GM18520 (cell line): ENCODE results near the gene SRCAP.

ENCODE experiments used
- ATAC-seq: cut with Tn5 transposase; IDR thresholded peaks from one replicate; pipeline ENCODE4 v1.9.1; 2021; ENCODE audit not compliant: unreplicated experiment

SRCAP gene

DNA sequence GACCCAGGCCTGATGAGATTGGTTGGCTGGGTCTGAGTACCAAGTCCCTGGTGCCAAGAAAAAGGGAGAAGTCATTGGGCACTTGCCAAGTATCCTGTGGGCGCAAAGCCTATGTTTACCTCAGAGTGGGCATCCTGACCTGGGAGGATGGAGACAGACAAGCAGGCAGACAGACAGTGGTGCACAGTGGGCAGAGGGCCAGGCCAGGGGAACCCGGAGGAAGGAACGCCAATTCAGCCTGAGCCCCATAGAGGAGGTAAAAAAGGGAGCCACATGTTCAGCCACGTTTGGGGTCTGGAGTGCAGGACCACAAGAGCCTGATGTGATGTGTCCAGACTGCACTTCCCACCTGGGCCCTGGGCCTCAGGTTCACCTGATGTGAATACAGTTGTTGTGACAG is 54.6 kb downstream of the SRCAP start:
- no peak for ATAC-seq

GRCh38 chr16:30755955-30756780 is 57.2 kb downstream of the SRCAP start:
- no peak for ATAC-seq

DNA sequence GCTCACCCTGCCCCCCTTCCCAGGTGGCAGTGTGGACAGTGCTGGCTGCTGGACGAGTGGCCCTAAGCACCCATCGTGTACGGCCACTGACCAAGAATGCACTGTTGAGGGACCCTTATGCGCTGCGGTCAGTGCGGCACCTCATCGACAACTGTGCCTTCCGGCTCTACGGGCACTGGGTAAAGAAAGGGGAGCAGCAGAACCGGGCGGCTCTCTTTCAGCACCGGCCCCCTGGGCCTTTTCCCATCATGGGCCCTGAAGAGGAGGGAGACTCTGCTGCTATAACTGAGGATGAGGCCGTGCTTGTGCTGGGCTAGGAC is 57.8 kb downstream of the SRCAP start:
- ATAC-seq: no peak

DNA sequence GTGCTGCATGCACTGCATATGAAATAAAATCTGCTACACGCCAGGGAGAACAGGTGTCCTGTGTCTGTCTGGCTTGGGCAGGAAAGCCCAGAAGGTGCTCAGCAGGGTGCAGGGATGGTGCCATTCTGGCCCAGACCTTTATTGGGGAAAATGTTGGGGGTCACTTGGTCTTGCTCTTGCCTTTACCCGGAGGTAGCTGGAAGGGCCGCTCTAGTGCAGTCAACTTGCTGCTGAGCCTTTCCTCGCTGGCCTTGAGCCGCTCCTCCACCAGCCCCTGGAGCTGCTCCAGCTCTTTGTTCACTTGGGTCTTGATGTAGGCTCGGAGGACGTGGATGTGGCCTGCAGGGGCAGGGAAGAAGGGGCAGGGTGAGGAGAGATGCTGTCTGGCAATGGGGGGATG is 58.3 kb downstream of the SRCAP start:
- ATAC-seq: no peak

DNA sequence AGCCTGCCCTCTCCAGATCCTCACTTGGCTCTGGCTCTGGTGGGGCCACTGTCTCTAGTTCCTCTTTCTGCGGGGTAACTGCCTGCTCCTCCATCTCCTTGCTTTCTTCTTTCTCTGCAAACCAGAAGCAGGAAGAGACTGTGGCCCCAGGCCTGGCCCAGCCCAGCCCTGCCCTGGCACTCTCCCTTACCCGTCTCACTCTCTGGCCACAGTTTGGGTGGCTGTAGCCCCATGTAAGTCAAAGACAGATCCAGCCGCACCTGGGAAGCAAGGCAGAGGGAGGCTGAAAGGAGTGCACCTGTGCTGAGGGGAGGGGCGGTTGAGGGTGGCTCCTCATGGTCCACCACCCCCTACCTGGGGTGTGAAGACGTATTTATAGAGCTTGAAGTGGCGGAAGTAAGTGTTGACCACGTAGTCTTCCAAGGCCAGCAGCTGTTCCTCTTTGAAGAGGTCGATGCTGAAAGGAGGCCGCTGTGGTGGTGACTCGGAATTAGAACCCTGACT is 60.1 kb downstream of the SRCAP start:
- ATAC-seq: no peak

DNA sequence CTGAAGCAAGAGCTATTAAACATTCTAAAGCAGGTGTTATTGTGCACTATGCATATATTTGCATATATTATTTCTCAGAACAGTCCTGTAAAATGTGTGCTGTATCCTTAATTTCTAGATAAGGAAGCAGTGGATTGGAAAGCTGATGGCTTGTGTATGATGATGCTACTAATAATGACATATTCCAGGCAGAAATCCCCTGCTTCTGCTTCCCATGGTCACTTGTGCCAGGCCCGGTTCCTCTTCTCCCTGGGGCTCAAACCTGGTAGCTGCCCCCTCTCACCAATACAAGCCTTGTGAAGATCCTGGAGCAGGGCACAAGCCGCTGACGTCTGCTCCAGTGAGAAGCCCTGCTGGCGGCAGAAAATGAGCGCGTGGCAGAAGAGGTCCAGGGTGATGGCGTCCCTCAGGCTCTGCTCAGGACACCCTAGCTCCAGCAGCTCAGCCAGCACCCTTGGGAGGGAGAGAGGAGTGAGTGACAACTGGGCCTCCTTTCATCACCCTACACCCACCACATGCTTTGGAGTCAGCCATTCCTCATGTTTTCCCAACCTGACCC is 61.1 kb downstream of the SRCAP start:
- no peak for ATAC-seq

DNA sequence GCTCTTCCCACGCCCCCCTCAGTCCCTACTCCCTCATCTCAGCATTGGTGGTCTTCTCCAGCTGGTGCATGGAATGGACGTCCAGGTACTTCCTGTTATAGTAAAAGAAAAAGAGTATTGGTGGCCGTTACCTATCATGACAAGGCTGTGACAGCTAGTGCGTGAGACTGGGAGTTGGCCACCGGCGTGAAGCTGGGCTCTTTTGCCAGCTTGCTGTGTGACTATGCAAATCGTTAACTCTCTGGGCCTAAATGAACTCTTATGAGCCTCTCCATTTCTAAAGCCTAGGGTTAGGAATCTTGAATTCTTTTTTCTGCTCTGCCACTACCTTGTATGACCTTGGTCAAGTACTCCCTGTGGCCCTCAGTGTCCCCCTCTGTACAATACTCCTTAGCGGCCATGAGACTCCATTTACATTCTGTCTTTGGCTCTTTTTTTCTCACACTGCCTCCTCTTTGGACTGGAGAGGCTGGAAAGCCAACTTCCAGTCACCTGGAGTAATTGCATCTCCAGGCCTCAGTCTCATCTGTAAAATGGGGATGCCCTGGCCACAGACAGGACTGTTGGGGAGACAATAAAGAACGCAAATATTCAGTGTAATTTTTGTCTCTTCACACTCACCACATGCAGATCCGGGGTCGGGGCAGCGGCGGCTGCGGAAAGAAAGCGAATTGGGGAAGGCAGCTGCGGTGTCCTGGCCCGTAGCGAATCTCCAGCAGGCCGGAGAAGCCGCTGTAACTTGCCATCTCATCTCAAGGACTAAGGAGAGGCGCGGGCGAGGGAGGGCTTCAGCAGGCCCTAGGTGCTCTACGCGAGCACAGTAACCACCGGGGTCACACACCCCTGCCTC is 61.8 kb downstream of the SRCAP start:
- no peak for ATAC-seq

GRCh38 chr16:30761427-30761927 is 62.5 kb downstream of the SRCAP start:
- peak; percentile 10 for ATAC-seq

GRCh38 chr16:30761928-30762902 is 63.2 kb downstream of the SRCAP start, which contains the start of the genes CFAP119 and RNF40:
Gene CFAP119 (minus strand): TSS chr16:30762062. CDS start chr16:30761748, 314 bp downstream.
Gene RNF40 (plus strand): TSS chr16:30762322. CDS start chr16:30762546, 224 bp downstream.
- ATAC-seq: peak; percentile 96

DNA sequence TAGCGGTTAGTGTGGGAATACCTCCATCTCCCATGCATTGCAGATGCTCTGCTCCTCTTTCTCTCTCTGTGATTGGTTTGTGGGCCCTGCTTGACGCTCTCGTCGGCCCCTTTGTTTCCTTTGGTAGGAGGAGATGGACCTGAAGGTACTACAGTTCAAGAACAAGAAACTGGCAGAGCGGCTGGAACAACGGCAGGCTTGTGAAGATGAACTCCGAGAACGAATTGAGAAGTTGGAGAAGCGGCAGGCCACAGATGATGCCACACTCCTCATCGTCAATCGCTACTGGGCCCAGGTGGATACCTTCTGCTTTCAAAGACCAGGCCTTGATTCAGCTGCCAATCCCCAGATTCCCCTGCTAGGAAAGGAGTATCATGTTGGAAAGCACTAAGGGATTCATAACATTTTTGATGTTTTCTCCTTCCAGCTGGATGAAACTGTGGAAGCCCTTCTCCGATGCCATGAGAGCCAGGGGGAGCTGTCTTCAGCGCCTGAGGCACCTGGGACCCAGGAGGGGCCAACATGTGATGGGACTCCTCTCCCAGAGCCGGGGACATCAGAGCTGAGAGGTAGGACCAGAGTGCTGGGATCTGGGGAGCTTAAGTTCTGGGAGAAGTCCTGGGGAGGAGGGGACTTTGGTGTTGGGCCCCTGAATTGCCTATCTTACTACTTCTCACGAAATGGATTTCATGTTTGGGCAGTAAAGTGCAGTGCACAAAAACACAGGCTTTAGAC is 64.2 kb downstream of the SRCAP start:
- no peak for ATAC-seq

DNA sequence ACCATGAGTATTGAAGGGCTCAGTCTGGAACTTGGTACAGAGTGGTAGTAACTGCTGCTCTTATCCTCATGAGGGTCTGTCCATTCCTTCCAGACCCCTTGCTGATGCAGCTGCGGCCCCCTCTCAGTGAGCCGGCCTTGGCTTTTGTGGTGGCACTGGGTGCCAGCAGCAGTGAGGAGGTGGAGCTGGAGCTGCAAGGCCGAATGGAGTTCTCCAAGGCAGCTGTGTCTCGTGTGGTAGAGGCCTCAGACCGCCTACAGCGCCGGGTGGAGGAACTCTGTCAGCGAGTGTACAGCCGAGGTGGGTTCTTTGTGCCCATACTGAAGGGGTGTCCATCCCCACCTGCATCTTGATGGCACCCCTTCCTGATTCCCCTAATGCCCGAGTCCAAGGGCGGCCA is 65.1 kb downstream of the SRCAP start:
- no peak for ATAC-seq

GRCh38 chr16:30764816-30765465 is 66.0 kb downstream of the SRCAP start:
- ATAC-seq: no peak

DNA sequence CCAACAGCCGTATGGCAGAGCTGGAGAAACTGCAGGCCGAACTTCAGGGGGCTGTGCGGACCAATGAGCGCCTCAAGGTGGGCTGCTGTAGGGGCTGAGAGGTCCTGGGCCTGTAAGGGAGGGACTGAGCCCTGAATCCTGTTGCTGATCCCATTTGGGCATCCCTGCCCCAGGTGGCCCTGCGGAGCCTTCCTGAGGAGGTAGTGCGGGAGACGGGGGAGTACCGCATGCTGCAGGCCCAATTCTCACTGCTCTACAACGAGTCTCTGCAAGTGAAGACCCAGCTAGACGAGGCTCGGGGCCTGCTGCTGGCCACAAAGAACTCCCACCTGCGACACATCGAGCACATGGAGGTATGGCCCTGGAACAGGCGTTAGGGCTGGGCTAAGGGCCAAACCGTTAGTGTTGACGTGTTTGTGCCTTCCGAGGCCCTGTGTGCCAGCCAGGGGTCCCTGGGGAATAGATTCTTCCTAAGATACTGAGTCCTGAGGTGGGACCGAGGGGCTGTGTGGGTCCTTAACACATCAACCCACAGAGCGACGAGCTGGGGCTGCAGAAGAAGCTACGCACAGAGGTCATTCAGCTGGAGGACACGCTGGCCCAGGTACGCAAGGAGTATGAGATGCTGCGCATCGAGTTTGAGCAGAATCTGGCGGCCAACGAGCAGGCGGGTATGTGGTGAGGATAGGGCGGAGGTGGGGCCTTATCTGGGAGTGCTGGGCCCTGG is 67.4 kb downstream of the SRCAP start:
- no peak for ATAC-seq

- ATAC-seq: no peak
These were observed 67.9 kb downstream of the SRCAP start for GRCh38 chr16:30766933-30767284.

- ATAC-seq: peak; percentile 61
These were observed 68.9 kb downstream of the SRCAP start for GRCh38 chr16:30767767-30768465.

DNA sequence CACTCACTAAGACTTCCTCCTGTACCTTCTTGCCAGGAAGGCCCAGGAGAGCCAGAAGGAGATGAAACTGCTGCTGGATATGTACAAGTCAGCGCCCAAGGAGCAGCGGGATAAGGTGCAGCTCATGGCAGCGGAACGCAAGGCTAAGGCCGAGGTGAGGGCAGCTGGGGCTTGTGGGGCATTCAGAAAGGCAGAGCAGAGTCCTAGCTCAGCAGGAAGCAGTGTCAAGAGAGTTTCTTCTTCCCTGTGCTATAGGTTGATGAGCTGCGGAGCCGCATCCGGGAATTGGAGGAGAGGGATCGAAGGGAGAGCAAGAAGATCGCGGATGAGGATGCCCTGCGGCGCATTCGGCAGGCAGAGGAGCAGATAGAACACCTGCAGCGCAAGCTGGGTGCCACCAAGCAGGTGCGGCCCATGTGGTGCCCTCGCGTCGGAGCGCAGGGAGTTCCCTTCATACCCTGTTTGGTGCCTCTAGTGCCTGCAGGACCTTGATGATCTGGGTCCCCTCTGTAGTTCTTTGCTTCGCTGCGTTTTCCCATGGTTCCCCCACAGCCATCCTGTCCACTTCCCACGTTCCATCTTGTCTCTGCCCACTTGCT is 69.7 kb downstream of the SRCAP start:
- no peak for ATAC-seq

DNA sequence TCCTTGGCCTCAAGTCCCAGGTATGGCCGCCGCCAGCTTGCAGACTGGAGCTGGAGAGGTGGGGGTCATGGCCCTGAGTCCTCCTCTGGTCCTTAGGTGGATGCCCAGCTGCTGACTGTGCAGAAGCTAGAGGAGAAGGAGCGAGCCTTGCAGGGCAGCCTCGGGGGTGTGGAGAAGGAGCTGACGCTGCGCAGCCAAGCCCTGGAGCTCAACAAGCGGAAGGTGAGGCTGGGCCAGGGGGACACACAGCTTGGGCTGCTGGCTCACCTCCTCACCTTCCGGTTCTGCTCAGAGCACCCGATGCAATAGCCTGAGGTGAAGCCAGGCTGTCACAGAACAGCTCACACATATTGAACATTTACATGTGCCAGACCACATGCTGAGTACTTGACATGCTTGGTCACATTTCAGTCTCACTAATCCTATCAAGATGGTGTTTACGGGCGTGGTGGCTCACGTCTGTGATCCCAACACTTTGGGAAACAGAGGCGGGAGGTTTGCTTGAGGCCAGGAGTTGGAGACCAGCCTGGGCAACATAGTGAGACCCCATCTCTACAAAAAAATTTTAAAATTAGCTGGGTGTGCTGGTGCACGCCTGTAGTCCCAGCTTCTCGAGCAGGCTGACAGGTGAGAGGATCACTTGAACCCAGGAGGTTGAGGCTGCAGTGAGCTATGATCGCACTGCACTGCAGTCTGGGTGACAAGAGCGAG is 70.6 kb downstream of the SRCAP start:
- no peak for ATAC-seq
